NCI-H82 treated with DMSO at 0.1 percent for 48 hours (cell line): ENCODE measurements around the gene LRRC58.
A peak's percentile ranks its signal among the peaks of the same experiment; 100 is the strongest.
"Not testable (repeated sequence)": the region's sequence is repeated elsewhere in the genome, so short reads cannot be mapped to it uniquely, and the experiment has no call there.

Source experiments
- DNase-seq: peaks from one replicate; lab custom pipeline; 2025; ENCODE audit not compliant: unreplicated experiment; lab: John Stamatoyannopoulos, UW

LRRC58 gene

GRCh38 chr3:120348991-120349854 is at the start of gene LRRC58:
TSS of gene LRRC58 (minus strand) at chr3:120349354. CDS start at chr3:120349243, 111 bp downstream.
- peak; percentile 67 for DNase-seq

GRCh38 chr3:120396469-120396868 is 47.3 kb upstream of the LRRC58 start:
- no peak for DNase-seq

GRCh38 chr3:120394347-120394746 is 45.2 kb upstream of the LRRC58 start:
- DNase-seq = no peak

- no peak for DNase-seq
Measured at GRCh38 chr3:120393761-120394160, 44.6 kb upstream of the LRRC58 start.

- DNase-seq = no peak
Measured at GRCh38 chr3:120393243-120393642, 44.1 kb upstream of the LRRC58 start.

- no peak for DNase-seq
Measured at GRCh38 chr3:120382941-120383447, 33.8 kb upstream of the LRRC58 start.

- DNase-seq = no peak
Measured at GRCh38 chr3:120381503-120381902, 32.3 kb upstream of the LRRC58 start.

- DNase-seq = not testable (repeated sequence)
Measured at GRCh38 chr3:120377948-120378347, 28.8 kb upstream of the LRRC58 start.

GRCh38 chr3:120370463-120370862 is 21.3 kb upstream of the LRRC58 start:
- DNase-seq = no peak

- DNase-seq = no peak
Measured at GRCh38 chr3:120369037-120369467, 19.9 kb upstream of the LRRC58 start.

GRCh38 chr3:120368172-120368571 is 19.0 kb upstream of the LRRC58 start:
- DNase-seq = no peak

GRCh38 chr3:120364821-120365220 is 15.7 kb upstream of the LRRC58 start:
- DNase-seq = no peak

GRCh38 chr3:120364101-120364500 is 14.9 kb upstream of the LRRC58 start:
- no peak for DNase-seq

- no peak for DNase-seq
Measured at GRCh38 chr3:120357807-120358206, 8.7 kb upstream of the LRRC58 start.

GRCh38 chr3:120355486-120355885 is 6.3 kb upstream of the LRRC58 start:
- no peak for DNase-seq

- DNase-seq = no peak
Measured at GRCh38 chr3:120353463-120353862, 4.3 kb upstream of the LRRC58 start.

GRCh38 chr3:120352017-120352416 is 2.9 kb upstream of the LRRC58 start:
- no peak for DNase-seq

GRCh38 chr3:120350401-120350941 is 1.3 kb upstream of the LRRC58 start:
- DNase-seq = no peak

- no peak for DNase-seq
Measured at GRCh38 chr3:120349855-120350125, 636 bp upstream of the LRRC58 start.

GRCh38 chr3:120348065-120348990 is 826 bp downstream of the LRRC58 start:
- DNase-seq = no peak

GRCh38 chr3:120344349-120344748 is 4.8 kb downstream of the LRRC58 start:
- DNase-seq = no peak
